Esophagus muscularis mucosa (tissue), 4 donors: Measurements from ENCODE around the gene SVOPL. TPM values are rescaled to one million over a fixed set of nuclear protein-coding genes. Genes with fewer than 3 reads are reported as not detected.

Experiments
- DNase-seq: peaks from one replicate; pipeline ENCODE4 v3.0.0-alpha.2; 2017; ENCODE audit errors: extremely low spot score
- H3K27ac ChIP-seq, 4 donors: fragments of 200-600 bp; sonication (generic); replicated peaks in 1 of 4; 1 replicate in 3 of 4; 2 replicates in 1 of 4; pipeline ENCODE4 v1.5.1; 2016 to 2019; ENCODE audit warnings: mild to moderate bottlenecking in 1 of 4
- H3K27me3 ChIP-seq, 4 donors: fragments of 200-600 bp; sonication (generic); one replicate each; pipeline versions ENCODE4 v1.5.1 to v1.6.0; 2016 to 2019
- H3K36me3 ChIP-seq, 4 donors: fragments of 200-600 bp; sonication (generic); one replicate each; pipeline ENCODE4 v1.5.1; 2016 to 2019
- H3K4me1 ChIP-seq, 4 donors: fragments of 200-600 bp; sonication (generic); one replicate each; pipeline ENCODE4 v1.5.1; 2016 to 2019
- H3K4me3 ChIP-seq, 4 donors: fragments of 200-600 bp; sonication (generic); 1 replicate in 2 of 4; 2 replicates in 2 of 4; pipeline ENCODE4 v1.5.1; 2016 to 2019; ENCODE audit warnings: mild to moderate bottlenecking in 4 of 4, moderate library complexity in 1 of 4
- H3K9me3 ChIP-seq, 4 donors: fragments of 200-600 bp; sonication (generic); 1 replicate in 3 of 4; 2 replicates in 1 of 4; pipeline ENCODE4 v1.5.1; 2016 to 2019
- CTCF ChIP-seq, 3 experiments: fragments of 200-600 bp in 2 of 3; fragments of 450-650 bp in 1 of 3; sonication (generic) in 2 of 3; IDR thresholded peaks; one replicate each; pipeline ENCODE4 v1.5.1; 2017 to 2019; ENCODE audit warnings: antibody characterized with exemption in 3 of 3, mild to moderate bottlenecking in 2 of 3, moderate library complexity in 1 of 3
- EP300 ChIP-seq: sonication (generic); formaldehyde crosslinking; IDR thresholded peaks from one replicate; pipeline ENCODE4 v1.6.1; 2017; ENCODE audit warnings: antibody characterized with exemption
- POLR2A ChIP-seq: fragments of 450-650 bp; IDR thresholded peaks from one replicate; pipeline ENCODE4 v1.6.1; 2017; ENCODE audit warnings: antibody characterized with exemption, moderate library complexity, mild to moderate bottlenecking, low read depth
- POLR2AphosphoS5 ChIP-seq, 2 donors: sonication (generic); formaldehyde crosslinking; IDR thresholded peaks; one replicate each; pipeline ENCODE4 v1.6.1; 2017; ENCODE audit warnings: antibody characterized with exemption in 2 of 2
- WGBS: methylation state at CpG from one replicate; pipeline ENCODE4 v1.1.5; 2018; 5-methylcytosine and 5-hydroxymethylcytosine counted together
- intact Hi-C: fragments of 100-400 bp; cut with DNase I; formaldehyde crosslinking; loops from one replicate; pipeline ENCODE4 v1.15.1; 2023
- total RNA-seq, 4 donors: library from RNA; depleted of rRNA; stranded (reverse); fragments of >200 nt; gene quantifications; one replicate each; pipeline versions ENCODE4 v1.1.0 to v1.2.1, GENCODE V29; 2016

The SVOPL gene
- not detected for total RNA-seq

DNA sequence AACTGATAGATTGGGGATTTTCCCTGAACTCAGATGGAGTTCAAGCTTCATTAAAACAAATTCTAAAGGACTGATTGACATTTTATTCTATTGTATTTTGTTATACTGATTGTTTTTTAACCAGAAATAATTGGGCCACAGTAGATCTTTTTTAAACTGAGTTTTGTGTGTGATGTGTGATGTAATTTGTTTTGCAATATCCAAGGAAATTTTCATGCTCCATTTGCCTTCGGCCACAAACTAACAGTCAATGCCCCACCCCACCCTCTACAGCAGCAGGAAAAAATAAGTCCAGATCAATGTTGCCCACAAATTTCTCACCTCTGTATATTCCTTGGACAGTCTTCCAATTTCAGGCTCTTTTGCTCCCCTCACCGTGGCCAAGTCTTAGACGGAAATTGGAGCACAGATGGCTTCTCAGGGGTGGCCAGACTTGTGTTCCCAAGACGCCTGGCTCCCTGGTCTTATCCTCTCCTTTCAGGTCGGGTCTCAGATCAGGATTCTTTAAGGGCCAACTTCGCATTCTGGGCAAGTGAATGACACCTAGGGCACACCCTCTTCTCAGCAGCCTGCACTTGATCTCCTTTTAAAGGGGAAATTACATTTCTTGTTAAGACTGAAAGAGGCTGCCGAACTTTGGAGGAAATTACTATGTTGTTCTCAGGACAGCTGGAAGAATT, at the start of gene SVOPL:
SVOPL (minus strand) TSS at position 506 of the 680 bp plus-strand sequence. CDS start 22,317 bp downstream, outside the sequence.
- intact Hi-C loops: no loop called here
- Histone ChIP-seq H3K27me3 (no peaks in the 10 kb centered on the region), H3K4me1 (no peaks in the 10 kb centered on the region), H3K27ac (no peak within 1 kb of the TSS), H3K9me3 (no peaks in the 10 kb centered on the region), H3K36me3 (no peaks in the 10 kb centered on the region), H3K4me3 (no peak within 1 kb of the TSS)
- TF ChIP-seq POLR2A (no peak), EP300 (no peak), CTCF (IDR thresholded peaks at IDR 0.05) (no peak), POLR2AphosphoS5 (IDR thresholded peaks at IDR 0.05) (no peak)
- DNase-seq: no peak
- 54% methylated on average over 7 of the region's 7 CpGs for WGBS

- Histone ChIP-seq H3K27me3 (peaks cover 0 to 16% (median 0%) of the 10 kb centered on the region in 4 donors), H3K4me1 (no peaks in the 10 kb centered on the region), H3K27ac (no peak overlapping the region), H3K9me3 (no peaks in the 10 kb centered on the region), H3K36me3 (no peaks in the 10 kb centered on the region), H3K4me3 (no peak overlapping the region)
- no peak for TF ChIP-seq EP300
- TF ChIP-seq POLR2A: no peak
- TF ChIP-seq CTCF (IDR thresholded peaks at IDR 0.05): no peak
- intact Hi-C loops: no loop called here
- DNase-seq: no peak
- WGBS: 88% methylated on average over 14 of the region's 15 CpGs
Observed at GRCh38 chr7:138750473-138750872, 49.3 kb upstream of the SVOPL start.

- WGBS: 66% methylated on average over 3 of the region's 3 CpGs
- intact Hi-C loops: no loop called here
- no peak for DNase-seq
- H3K36me3 ChIP-seq: no peaks in the 10 kb centered on the region
- no peaks in the 10 kb centered on the region for H3K4me1 ChIP-seq
- no peaks in the 10 kb centered on the region for H3K9me3 ChIP-seq
- peaks cover 0 to 16% (median 0%) of the 10 kb centered on the region in 4 donors for H3K27me3 ChIP-seq
- no peak overlapping the region for H3K4me3 ChIP-seq
- no peak for TF ChIP-seq POLR2A
- no peak for TF ChIP-seq CTCF (IDR thresholded peaks at IDR 0.05)
- TF ChIP-seq EP300: no peak
- TF ChIP-seq POLR2AphosphoS5 (IDR thresholded peaks at IDR 0.05): no peak
- H3K27ac ChIP-seq: no peak overlapping the region
Observed at GRCh38 chr7:138749960-138750359, 48.8 kb upstream of the SVOPL start.

GRCh38 chr7:138748666-138749065, 47.5 kb upstream of the SVOPL start:
- Histone ChIP-seq H3K36me3 (no peaks in the 10 kb centered on the region), H3K9me3 (no peaks in the 10 kb centered on the region), H3K4me1 (no peaks in the 10 kb centered on the region), H3K4me3 (no peak overlapping the region), H3K27me3 (peaks cover 0 to 16% (median 0%) of the 10 kb centered on the region in 4 donors), H3K27ac (no peak overlapping the region)
- 91% methylated on average over 6 of the region's 6 CpGs for WGBS
- TF ChIP-seq POLR2A (no peak), POLR2AphosphoS5 (IDR thresholded peaks at IDR 0.05) (no peak), CTCF (IDR thresholded peaks at IDR 0.05) (no peak), EP300 (no peak)
- no peak for DNase-seq
- intact Hi-C loops: no loop called here

- WGBS: 91% methylated on average over 4 of the region's 4 CpGs
- no peak for TF ChIP-seq POLR2A
- no peak for TF ChIP-seq POLR2AphosphoS5 (IDR thresholded peaks at IDR 0.05)
- no peak for TF ChIP-seq CTCF (IDR thresholded peaks at IDR 0.05)
- no peak for TF ChIP-seq EP300
- no peak for DNase-seq
- no peaks in the 10 kb centered on the region for H3K4me1 ChIP-seq
- intact Hi-C loops: no loop called here
- no peak overlapping the region for H3K4me3 ChIP-seq
- H3K36me3 ChIP-seq: no peaks in the 10 kb centered on the region
- no peak overlapping the region for H3K27ac ChIP-seq
- no peaks in the 10 kb centered on the region for H3K9me3 ChIP-seq
- H3K27me3 ChIP-seq: peaks cover 0 to 7% (median 0%) of the 10 kb centered on the region in 4 donors
Observed at GRCh38 chr7:138746073-138746472, 44.9 kb upstream of the SVOPL start.
